OCI-LY7 (cell line): Measurements from ENCODE around the gene DIP2C. TPM values are rescaled to one million over a fixed set of nuclear protein-coding genes. Genes with fewer than 3 reads are reported as not detected.

Experiments
- BruUV-seq: library from RNA; stranded (reverse); fragments of 400-500 nt; replicated peaks from 2 replicates; lab custom pipeline; 2021; lab: Mats Ljungman, UMichigan
- CTCF ChIA-PET: fragments of 300-600 bp; sonication (Branson Sonifier 250); formaldehyde crosslinking; loops from one replicate; lab custom pipeline; 2022; ENCODE audit warnings: antibody characterized with exemption; ENCODE audit not compliant: unreplicated experiment; lab: Charles Lee
- POLR2A ChIA-PET: fragments of 300-600 bp; sonication (Branson Sonifier 250); formaldehyde crosslinking; loops from one replicate; lab custom pipeline; 2022; ENCODE audit warnings: antibody characterized with exemption; lab: Charles Lee
- DNase-seq: peaks from one replicate; pipeline ENCODE4 v3.0.0-alpha.2; 2015; ENCODE audit warnings: low spot score
- H2AFZ ChIP-seq: fragments of 200-600 bp; sonication (generic), shearing (Covaris generic); 2 replicates; pipeline ENCODE4 v1.6.1; 2014; ENCODE audit warnings: mild to moderate bottlenecking, antibody characterized with exemption, low read length, moderate library complexity
- H3K27ac ChIP-seq: fragments of 200-600 bp; sonication (generic); 2 replicates; pipeline ENCODE4 v1.5.1; 2014; ENCODE audit warnings: mixed run types, low read depth, mild to moderate bottlenecking, moderate library complexity, low read length, inconsistent platforms; ENCODE audit not compliant: poor library complexity, severe bottlenecking
- H3K36me3 ChIP-seq: fragments of 200-600 bp; sonication (generic); 2 replicates; pipeline ENCODE4 v1.6.1; 2014; ENCODE audit warnings: mild to moderate bottlenecking, antibody characterized with exemption, low read length, moderate library complexity, mixed read lengths; ENCODE audit not compliant: insufficient read depth
- H3K4me1 ChIP-seq: fragments of 200-600 bp; sonication (generic); 2 replicates; pipeline ENCODE4 v1.5.1; 2014; ENCODE audit warnings: mild to moderate bottlenecking, low read length; ENCODE audit not compliant: insufficient read depth, poor library complexity, severe bottlenecking
- H3K4me2 ChIP-seq: fragments of 200-600 bp; sonication (generic); 2 replicates; pipeline ENCODE4 v1.6.1; 2014; ENCODE audit warnings: mild to moderate bottlenecking, low read length
- H3K4me3 ChIP-seq: fragments of 200-600 bp; sonication (generic); 2 replicates; pipeline ENCODE4 v1.5.1; 2014; ENCODE audit warnings: mild to moderate bottlenecking, low read depth, low read length; ENCODE audit not compliant: poor library complexity, severe bottlenecking
- H3K79me2 ChIP-seq: fragments of 200-600 bp; sonication (generic); 2 replicates; pipeline ENCODE4 v1.6.1; 2016; ENCODE audit warnings: low read depth, mild to moderate bottlenecking, low read length, moderate library complexity, mixed read lengths; ENCODE audit not compliant: insufficient read depth
- H3K9me2 ChIP-seq: fragments of 200-600 bp; sonication (generic); 2 replicates; pipeline ENCODE4 v1.6.1; 2016; ENCODE audit warnings: mild to moderate bottlenecking, low read length, mixed read lengths; ENCODE audit not compliant: insufficient read depth
- H3K9me3 ChIP-seq: fragments of 200-600 bp; sonication (generic); 2 replicates; pipeline ENCODE4 v1.6.1; 2014; ENCODE audit warnings: mild to moderate bottlenecking, mixed run types, low read length, mixed read lengths
- H4K20me1 ChIP-seq: fragments of 200-600 bp; sonication (generic); 2 replicates; pipeline ENCODE4 v1.6.1; 2014; ENCODE audit warnings: mild to moderate bottlenecking, antibody characterized with exemption, low read length, moderate library complexity, mixed read lengths; ENCODE audit not compliant: insufficient read depth
- CTCF ChIP-seq: fragments of 200-600 bp; sonication (generic); conservative IDR thresholded peaks from 2 replicates; pipeline ENCODE4 v1.5.1; 2014; ENCODE audit warnings: mild to moderate bottlenecking, antibody characterized with exemption, low read length, moderate library complexity, mixed read lengths
- EZH2phosphoT487 ChIP-seq: fragments of 200-600 bp; sonication (generic); IDR thresholded peaks from 2 replicates; pipeline ENCODE4 v1.6.1; 2018; ENCODE audit warnings: low read depth, borderline replicate concordance, mild to moderate bottlenecking, mixed run types, antibody characterized with exemption, low read length, moderate library complexity, mixed read lengths
- intact Hi-C: fragments of 100-400 bp; cut with micrococcal nuclease; formaldehyde crosslinking; loops from one replicate; pipeline ENCODE4 v1.10.0; 2022; ENCODE audit not compliant: unreplicated experiment
- total RNA-seq, 2 experiments: library from RNA; depleted of rRNA in 1 of 2; stranded (reverse); fragments of >200 nt in 1 of 2; shearing (Covaris generic) in 1 of 2; gene quantifications; 2 replicates each; pipeline ENCODE4 v1.2.3, GENCODE V29; 2014 to 2022

DIP2C gene
- total RNA-seq, 2 experiments from 2014 or later, result 10.9 to 29.5 TPM

GRCh38 chr10:625333-625696 lies 64.2 kb downstream of the DIP2C start:
- POLR2A ChIA-PET, result interaction anchor here (0.9 kb wide), 1 partner anchor 21 kb away, joined by 5 read pairs; no protein-coding TSS in a partner anchor
- H3K4me2 ChIP-seq, result no peak overlapping the region
- H3K79me2 ChIP-seq, result no peaks in the 10 kb centered on the region
- BruUV-seq, result no TSS peak
- H3K9me3 ChIP-seq, result no peaks in the 10 kb centered on the region
- H3K9me2 ChIP-seq, result no peaks in the 10 kb centered on the region
- H2AFZ ChIP-seq, result no peak overlapping the region
- CTCF ChIA-PET, result no interaction called here
- TF ChIP-seq CTCF (no peak), EZH2phosphoT487 (no peak)
- no peak overlapping the region for H3K4me3 ChIP-seq
- no peak for DNase-seq
- H3K4me1 ChIP-seq, result peaks cover 11% of the 10 kb centered on the region
- H3K36me3 ChIP-seq, result no peaks in the 10 kb centered on the region
- intact Hi-C loops, result no loop called here
- H4K20me1 ChIP-seq, result no peaks in the 10 kb centered on the region
- no peak overlapping the region for H3K27ac ChIP-seq

- CTCF ChIA-PET, result no interaction called here
- DNase-seq, result no peak
- Histone ChIP-seq H3K4me2 (no peak overlapping the region), H3K79me2 (no peaks in the 10 kb centered on the region), H3K36me3 (no peaks in the 10 kb centered on the region), H3K4me1 (peaks cover 17% of the 10 kb centered on the region), H4K20me1 (no peaks in the 10 kb centered on the region), H2AFZ (no peak overlapping the region), H3K4me3 (no peak overlapping the region), H3K27ac (no peak overlapping the region), H3K9me3 (no peaks in the 10 kb centered on the region), H3K9me2 (no peaks in the 10 kb centered on the region)
- no TSS peak for BruUV-seq
- POLR2A ChIA-PET, result interaction anchor here (0.6 kb wide), 1 partner anchor 60 kb away, joined by 3 read pairs; no protein-coding TSS in a partner anchor
- intact Hi-C loops, result loop anchor here (5.0 kb wide), 1 partner anchor 112 kb away; no protein-coding TSS in a partner anchor
- TF ChIP-seq EZH2phosphoT487, result no peak
These were observed 64.7 kb downstream of the DIP2C start for GRCh38 chr10:624605-625332.

DNA sequence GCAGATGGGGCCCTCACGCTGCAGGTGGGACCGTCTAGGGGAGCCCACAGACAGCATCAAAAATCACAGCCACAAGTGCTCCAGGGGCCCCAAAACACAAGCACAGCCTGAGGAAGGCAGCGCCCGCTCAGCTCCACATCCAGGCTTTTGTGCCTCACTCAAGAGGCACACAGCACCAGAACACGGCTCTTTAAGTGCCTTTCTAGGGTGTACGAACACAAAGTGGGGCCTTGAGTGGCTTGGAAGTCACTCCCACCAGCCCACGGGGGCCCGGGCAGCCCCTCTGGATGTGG lies 65.2 kb downstream of the DIP2C start:
- Histone ChIP-seq H3K4me2 (no peak overlapping the region), H4K20me1 (no peaks in the 10 kb centered on the region), H3K27ac (no peak overlapping the region), H3K36me3 (no peaks in the 10 kb centered on the region), H3K4me1 (peaks cover 20% of the 10 kb centered on the region), H3K4me3 (no peak overlapping the region), H3K9me2 (no peaks in the 10 kb centered on the region), H2AFZ (no peak overlapping the region), H3K9me3 (no peaks in the 10 kb centered on the region), H3K79me2 (no peaks in the 10 kb centered on the region)
- POLR2A ChIA-PET, result interaction anchor here (0.6 kb wide), 1 partner anchor 59 kb away, joined by 3 read pairs; no protein-coding TSS in a partner anchor
- CTCF ChIA-PET, result no interaction called here
- TF ChIP-seq CTCF (no peak), EZH2phosphoT487 (no peak)
- no TSS peak for BruUV-seq
- intact Hi-C loops, result loop anchor here (5.0 kb wide), 1 partner anchor 112 kb away; no protein-coding TSS in a partner anchor
- no peak for DNase-seq
